ENCODE measurements around the gene G3BP1. TPM values are rescaled to one million over a fixed set of nuclear protein-coding genes. Genes with fewer than 3 reads are reported as not detected.
"Not testable (repeated sequence)": the region's sequence is repeated elsewhere in the genome, so short reads cannot be mapped to it uniquely, and the experiment has no call there.

G3BP1 gene
- total RNA-seq, 1 donor from 2014 or later = 211 TPM

DNA sequence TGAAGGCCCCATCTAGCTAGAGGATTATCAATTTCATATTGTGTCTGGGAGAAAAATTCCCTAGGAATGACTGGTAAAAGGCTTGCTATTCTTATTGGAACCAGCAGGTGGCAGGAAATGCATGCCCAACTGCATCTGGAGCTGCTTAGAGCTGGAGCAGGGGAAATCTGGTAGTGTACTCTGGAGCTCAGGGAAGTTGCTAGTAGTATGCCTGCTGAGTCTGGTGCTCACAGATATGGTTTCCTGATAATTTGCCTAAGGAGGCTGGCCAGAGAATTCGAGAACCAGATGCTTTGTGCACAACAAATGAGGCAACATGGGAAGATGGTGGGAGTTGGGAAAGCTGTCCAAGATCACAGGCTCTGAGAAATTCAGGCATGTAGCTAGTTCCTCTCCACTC, 53.7 kb downstream of the G3BP1 start:
- TF ChIP-seq, protein P1, sequence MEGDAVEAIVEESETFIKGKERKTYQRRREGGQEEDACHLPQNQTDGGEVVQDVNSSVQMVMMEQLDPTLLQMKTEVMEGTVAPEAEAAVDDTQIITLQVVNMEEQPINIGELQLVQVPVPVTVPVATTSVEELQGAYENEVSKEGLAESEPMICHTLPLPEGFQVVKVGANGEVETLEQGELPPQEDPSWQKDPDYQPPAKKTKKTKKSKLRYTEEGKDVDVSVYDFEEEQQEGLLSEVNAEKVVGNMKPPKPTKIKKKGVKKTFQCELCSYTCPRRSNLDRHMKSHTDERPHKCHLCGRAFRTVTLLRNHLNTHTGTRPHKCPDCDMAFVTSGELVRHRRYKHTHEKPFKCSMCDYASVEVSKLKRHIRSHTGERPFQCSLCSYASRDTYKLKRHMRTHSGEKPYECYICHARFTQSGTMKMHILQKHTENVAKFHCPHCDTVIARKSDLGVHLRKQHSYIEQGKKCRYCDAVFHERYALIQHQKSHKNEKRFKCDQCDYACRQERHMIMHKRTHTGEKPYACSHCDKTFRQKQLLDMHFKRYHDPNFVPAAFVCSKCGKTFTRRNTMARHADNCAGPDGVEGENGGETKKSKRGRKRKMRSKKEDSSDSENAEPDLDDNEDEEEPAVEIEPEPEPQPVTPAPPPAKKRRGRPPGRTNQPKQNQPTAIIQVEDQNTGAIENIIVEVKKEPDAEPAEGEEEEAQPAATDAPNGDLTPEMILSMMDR (IDR thresholded peaks at IDR 0.05; ENCODE audit: unreplicated experiment) = peak; percentile 92
- Mint-ChIP-seq H3K4me3 (no peak overlapping the region), H3K4me1 (peaks cover 9% of the 10 kb centered on the region), H3K27me3 (ENCODE audit: low read depth) (no peaks in the 10 kb centered on the region), H3K27ac (peak overlapping the region; percentile 75), H3K36me3 (peaks cover 5% of the 10 kb centered on the region), H3K9me3 (peaks cover 9% of the 10 kb centered on the region)
- DNase-seq (ENCODE audit: low spot score in 2 of 2, unreplicated experiment in 2 of 2) = peak in 1 of 2 experiments; percentile 68

DNA sequence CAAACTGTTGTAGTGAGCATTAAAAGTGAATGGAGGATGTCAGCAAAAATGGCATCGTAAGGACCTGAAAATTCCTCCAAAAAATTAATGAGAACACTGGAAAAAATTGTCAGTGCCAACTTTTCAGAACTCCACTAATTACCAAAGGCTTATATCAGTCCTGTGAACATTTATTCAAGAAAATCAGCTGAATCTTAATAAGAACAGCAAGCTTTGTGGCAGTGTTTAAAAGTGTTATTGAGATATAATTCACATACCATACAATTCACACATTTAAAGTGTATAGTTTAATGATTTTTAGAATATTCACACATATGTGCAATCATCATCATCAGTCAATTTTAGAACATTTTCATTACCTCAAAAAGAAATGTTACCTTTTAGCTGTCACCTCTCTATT, 57.6 kb downstream of the G3BP1 start:
- Mint-ChIP-seq H3K27me3 (ENCODE audit: low read depth) (no peaks in the 10 kb centered on the region), H3K36me3 (peaks cover 29% of the 10 kb centered on the region), H3K4me3 (no peak overlapping the region), H3K9me3 (peaks cover 39% of the 10 kb centered on the region), H3K27ac (no peak overlapping the region), H3K4me1 (peaks cover 4% of the 10 kb centered on the region)
- DNase-seq (ENCODE audit: low spot score in 2 of 2, unreplicated experiment in 2 of 2) = no peak
- TF ChIP-seq, protein P1 (IDR thresholded peaks at IDR 0.05; ENCODE audit: unreplicated experiment) = no peak

DNA sequence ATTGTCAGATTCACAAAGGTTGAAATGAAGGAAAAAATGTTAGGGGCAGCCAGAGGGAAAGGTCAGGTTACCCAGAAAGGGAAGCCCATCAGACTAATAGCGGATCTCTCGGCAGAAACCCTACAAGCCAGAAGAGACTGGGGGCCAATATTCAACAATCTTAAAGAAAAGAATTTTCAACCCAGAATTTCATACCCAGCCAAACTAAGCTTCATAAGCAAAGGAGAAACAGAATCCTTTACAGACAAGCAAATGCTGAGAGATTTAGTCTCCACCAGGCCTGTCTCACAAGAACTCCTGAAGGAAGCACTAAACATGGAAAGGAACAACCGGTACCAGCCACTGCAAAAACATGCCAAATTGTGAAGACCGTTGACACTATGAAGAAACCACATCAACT, 61.1 kb downstream of the G3BP1 start:
- H3K36me3 Mint-ChIP-seq = peaks cover 31% of the 10 kb centered on the region
- not testable (repeated sequence) for H3K27me3 Mint-ChIP-seq (ENCODE audit: low read depth); H3K27ac Mint-ChIP-seq; DNase-seq (ENCODE audit: low spot score in 2 of 2, unreplicated experiment in 2 of 2); H3K4me3 Mint-ChIP-seq; H3K4me1 Mint-ChIP-seq
- H3K9me3 Mint-ChIP-seq = peaks cover 65% of the 10 kb centered on the region

DNA sequence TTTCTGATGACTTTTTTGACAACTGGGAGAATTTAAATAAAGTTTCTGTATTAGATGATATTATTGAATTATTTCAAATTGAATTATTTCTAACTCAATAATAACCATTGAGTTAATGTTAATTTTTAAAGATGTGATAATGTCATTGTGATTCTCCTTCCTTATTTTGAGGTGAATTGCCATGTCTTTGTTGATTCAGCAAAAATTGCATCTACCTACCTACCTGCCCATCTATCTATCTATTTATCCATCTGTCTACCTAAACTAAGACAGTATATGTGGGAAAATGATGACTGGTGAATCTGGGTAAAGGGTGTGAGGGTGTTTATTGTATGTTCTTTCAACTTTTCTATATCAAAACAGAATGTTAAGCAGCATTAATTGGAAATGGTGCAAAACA, 75.0 kb downstream of the G3BP1 start:
- H3K4me3 Mint-ChIP-seq = no peak overlapping the region
- H3K27ac Mint-ChIP-seq = no peak overlapping the region
- TF ChIP-seq, protein P1 (IDR thresholded peaks at IDR 0.05; ENCODE audit: unreplicated experiment) = no peak
- DNase-seq (ENCODE audit: low spot score in 2 of 2, unreplicated experiment in 2 of 2) = no peak
- no peaks in the 10 kb centered on the region for H3K36me3 Mint-ChIP-seq
- no peaks in the 10 kb centered on the region for H3K4me1 Mint-ChIP-seq
- H3K9me3 Mint-ChIP-seq = no peaks in the 10 kb centered on the region
- H3K27me3 Mint-ChIP-seq (ENCODE audit: low read depth) = no peaks in the 10 kb centered on the region

DNA sequence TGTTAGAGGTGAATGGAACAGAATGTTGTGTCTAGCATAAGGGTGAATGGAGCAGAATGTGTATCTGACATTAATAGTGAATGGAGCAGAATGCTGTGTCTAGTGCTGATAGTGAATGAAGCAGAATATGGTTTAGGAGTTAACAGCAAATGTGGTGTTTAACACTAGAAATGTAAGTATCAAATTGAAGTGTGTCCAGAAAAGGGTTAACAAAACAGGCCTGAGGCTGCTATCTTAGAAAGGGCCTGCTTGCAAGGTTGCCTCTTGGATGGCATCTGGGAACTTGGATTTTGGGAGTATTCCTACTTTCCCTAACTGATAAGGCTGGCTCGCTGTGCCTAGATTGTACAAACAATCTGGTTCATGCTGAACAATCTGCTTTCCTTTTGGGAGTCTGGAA, 76.1 kb downstream of the G3BP1 start:
- H3K4me1 Mint-ChIP-seq = no peaks in the 10 kb centered on the region
- no peaks in the 10 kb centered on the region for H3K36me3 Mint-ChIP-seq
- H3K9me3 Mint-ChIP-seq = no peaks in the 10 kb centered on the region

DNA sequence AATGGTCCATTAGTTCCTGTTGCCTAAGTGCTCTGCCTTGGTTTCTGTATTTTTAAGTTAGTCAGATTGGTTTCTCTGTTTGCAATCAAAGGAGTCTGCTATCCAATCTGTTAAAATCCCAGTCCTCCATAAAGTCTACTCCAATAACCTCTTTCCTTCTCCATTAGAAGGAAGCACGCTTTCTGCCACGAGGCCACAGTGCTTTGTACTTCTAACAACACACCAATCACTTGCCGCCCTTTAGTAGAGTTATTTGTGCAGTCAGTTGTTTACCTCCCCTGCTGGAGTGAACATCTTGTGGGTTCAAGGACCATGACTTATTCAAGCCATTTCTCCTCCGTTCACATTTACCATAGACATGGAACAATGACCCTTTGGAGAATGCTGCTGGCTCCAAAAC, 83.9 kb downstream of the G3BP1 start:
- no peak overlapping the region for H3K27ac Mint-ChIP-seq
- no peaks in the 10 kb centered on the region for H3K9me3 Mint-ChIP-seq
- H3K36me3 Mint-ChIP-seq = no peaks in the 10 kb centered on the region
- H3K4me1 Mint-ChIP-seq = no peaks in the 10 kb centered on the region
- no peak for DNase-seq (ENCODE audit: low spot score in 2 of 2, unreplicated experiment in 2 of 2)
- H3K27me3 Mint-ChIP-seq (ENCODE audit: low read depth) = no peaks in the 10 kb centered on the region
- no peak overlapping the region for H3K4me3 Mint-ChIP-seq
- TF ChIP-seq, protein P1 (IDR thresholded peaks at IDR 0.05; ENCODE audit: unreplicated experiment) = no peak

More for the DNA sequence above, 76.1 kb downstream of the G3BP1 start:
- DNase-seq (ENCODE audit: low spot score in 2 of 2, unreplicated experiment in 2 of 2) = no peak
- Mint-ChIP-seq H3K27me3 (ENCODE audit: low read depth) (no peaks in the 10 kb centered on the region), H3K4me3 (no peak overlapping the region), H3K27ac (no peak overlapping the region)
- TF ChIP-seq, protein P1 (IDR thresholded peaks at IDR 0.05; ENCODE audit: unreplicated experiment) = no peak

All from mesothelial cell of epicardium (in vitro differentiated cells).